ENCODE results near the gene ABCC3. TPM values are rescaled to one million over a fixed set of nuclear protein-coding genes. Genes with fewer than 3 reads are reported as not detected.

Gene ABCC3
- total and polyA plus RNA-seq, 9 of the 15 experiments (the other 6 are each of a cell fraction or from before 2014, with no cell fraction given) = 0.03 to 1.6 (median 0.42) TPM; not detected in 5

GRCh38 chr17:50667259-50668024 is 32.8 kb downstream of the ABCC3 start (continued):
- TF ChIP-seq E2F6 (IDR thresholded peaks at IDR 0.05; ENCODE audit: borderline replicate concordance in 1 of 2, extremely low read depth in 1 of 2, insufficient read depth in 1 of 2, insufficient read length in 1 of 2, low read depth in 1 of 2, low read length in 1 of 2, poor library complexity in 1 of 2, severe bottlenecking in 1 of 2) = no peak
- no peak for TF ChIP-seq TCF3 (CRISPR knock-in tag; IDR thresholded peaks at IDR 0.05)
- TF ChIP-seq MCM7 (IDR thresholded peaks at IDR 0.05) = no peak
- TF ChIP-seq ZNF133 (CRISPR knock-in tag; IDR thresholded peaks at IDR 0.05) = no peak

DNA sequence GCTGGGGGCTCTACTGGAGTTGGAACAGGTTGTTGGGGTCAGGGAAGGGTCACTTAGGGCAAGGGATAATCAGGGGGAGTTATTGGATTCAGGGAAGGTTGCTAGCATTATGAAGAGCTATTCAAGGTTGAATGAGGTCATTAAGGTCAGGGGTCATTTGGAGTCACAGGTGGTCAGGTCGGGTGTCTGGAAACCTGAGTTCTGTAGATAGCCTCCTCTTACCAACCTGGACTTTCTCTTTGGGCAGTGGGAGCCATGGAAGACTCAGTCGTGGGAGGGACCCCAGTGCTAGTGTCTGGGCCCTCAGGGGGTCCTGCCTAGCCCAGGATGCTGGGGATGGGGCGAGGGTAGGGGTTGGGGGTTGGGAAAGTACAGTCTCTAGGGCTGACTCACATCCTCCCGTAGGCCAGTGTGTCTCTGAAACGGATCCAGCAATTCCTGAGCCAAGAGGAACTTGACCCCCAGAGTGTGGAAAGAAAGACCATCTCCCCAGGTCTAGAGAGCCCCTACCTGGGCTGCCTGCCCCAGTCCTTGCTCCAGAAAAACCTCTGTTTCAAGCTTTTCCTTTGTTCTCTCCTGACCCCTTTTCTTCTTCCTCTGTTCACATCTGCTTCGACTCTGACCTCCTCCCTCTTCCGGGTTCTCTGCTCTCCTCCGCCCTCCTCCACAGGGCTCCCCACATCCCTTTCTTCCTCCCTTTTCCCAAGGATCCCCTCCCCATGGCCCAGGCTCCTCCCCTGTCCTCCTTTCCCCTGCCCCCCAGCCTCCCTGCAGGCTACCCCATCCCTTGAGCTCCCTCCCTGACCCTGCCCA is 33.5 kb downstream of the ABCC3 start:
- ChIA-PET POLR2A (interaction anchor here (0.6 kb wide), 1 partner anchor 40 kb away, joined by 3 read pairs; no protein-coding TSS in a partner anchor), CTCF (ENCODE audit: low intra/inter-chr PET ratio) (no interaction called here)
- peaks cover 19 to 22% of the 10 kb centered on the region in 2 experiments for H3K4me1 ChIP-seq (replicated peaks in 1 of 2; ENCODE audit: control insufficient read depth in 2 of 2, insufficient read depth in 2 of 2, low read length in 2 of 2)
- no peaks in the 10 kb centered on the region for H4K20me1 ChIP-seq (replicated peaks; ENCODE audit: control insufficient read depth, insufficient read depth, low read length)
- H3K4me3 ChIP-seq = no peak overlapping the region
- intact Hi-C loops (cut with micrococcal nuclease) = no loop called here
- ATAC-seq (no peak), DNase-seq (ENCODE audit: extremely low read depth in 1 of 4, low spot score in 3 of 4) (no peak), FAIRE-seq (no peak)
- in situ Hi-C loops (cut with MboI) = no loop called here
- no peaks in the 10 kb centered on the region for H3K9me1 ChIP-seq (ENCODE audit: control insufficient read depth, insufficient read depth, low read length)
- TF ChIP-seq NR2C1 (IDR thresholded peaks at IDR 0.05) (peak; percentile 71), NR2C1 (tag; IDR thresholded peaks at IDR 0.05) (peak; percentile 66), ZNF76 (CRISPR knock-in tag; IDR thresholded peaks at IDR 0.05; ENCODE audit: borderline replicate concordance) (no peak), ZBTB7A (IDR thresholded peaks at IDR 0.05; ENCODE audit: borderline replicate concordance, control insufficient read depth, low read depth, low read length) (0 out of 2 replicates have a peak, but pooled peaks have one; percentile 31), NR2C2 (CRISPR knock-in tag; IDR thresholded peaks at IDR 0.05) (no peak), NR2C2 (tag; IDR thresholded peaks at IDR 0.05) (peak; percentile 31; the same call in 1 of the 2 replicates), HMG20A (CRISPR knock-in tag; conservative IDR thresholded peaks at IDR 0.05) (no peak), TRIM24 (IDR thresholded peaks at IDR 0.05) (0 out of 4 replicates have a peak, but pooled peaks of 1 of the 2 experiments have one; percentile 24), ESRRA (IDR thresholded peaks at IDR 0.05; ENCODE audit: borderline replicate concordance, low read depth) (0 out of 2 replicates have a peak, but pooled peaks have one; percentile 55)
- TF ChIP-seq, protein P1, sequence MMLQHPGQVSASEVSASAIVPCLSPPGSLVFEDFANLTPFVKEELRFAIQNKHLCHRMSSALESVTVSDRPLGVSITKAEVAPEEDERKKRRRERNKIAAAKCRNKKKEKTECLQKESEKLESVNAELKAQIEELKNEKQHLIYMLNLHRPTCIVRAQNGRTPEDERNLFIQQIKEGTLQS (IDR thresholded peaks at IDR 0.05) = peak; percentile 56
- TF ChIP-seq, protein P1 (CRISPR knock-in tag; conservative IDR thresholded peaks at IDR 0.05) = no peak
- TF ChIP-seq, protein P2, sequence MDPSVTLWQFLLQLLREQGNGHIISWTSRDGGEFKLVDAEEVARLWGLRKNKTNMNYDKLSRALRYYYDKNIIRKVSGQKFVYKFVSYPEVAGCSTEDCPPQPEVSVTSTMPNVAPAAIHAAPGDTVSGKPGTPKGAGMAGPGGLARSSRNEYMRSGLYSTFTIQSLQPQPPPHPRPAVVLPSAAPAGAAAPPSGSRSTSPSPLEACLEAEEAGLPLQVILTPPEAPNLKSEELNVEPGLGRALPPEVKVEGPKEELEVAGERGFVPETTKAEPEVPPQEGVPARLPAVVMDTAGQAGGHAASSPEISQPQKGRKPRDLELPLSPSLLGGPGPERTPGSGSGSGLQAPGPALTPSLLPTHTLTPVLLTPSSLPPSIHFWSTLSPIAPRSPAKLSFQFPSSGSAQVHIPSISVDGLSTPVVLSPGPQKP (CRISPR knock-in tag; IDR thresholded peaks at IDR 0.05) = no peak
- H3K27me3 ChIP-seq (ENCODE audit: control insufficient read depth in 2 of 2, insufficient read depth in 2 of 2, low read length in 2 of 2) = peaks cover 0 to 4% of the 10 kb centered on the region in 2 experiments; a peak in 1 of 5 replicates
- no peaks in the 10 kb centered on the region for H3K36me3 ChIP-seq (ENCODE audit: control insufficient read depth, insufficient read depth, low read length)
- no peaks in the 10 kb centered on the region for H3K79me2 ChIP-seq (ENCODE audit: control insufficient read depth, insufficient read depth, low read length)
- H2AFZ ChIP-seq (ENCODE audit: low read depth, low read length) = peak overlapping the region; percentile 44; the same call in 1 of the 2 replicates
- WGBS (ENCODE audit: insufficient coverage, low coverage, missing lambda C conversion rate) = 31% methylated on average over 8 of the region's 8 CpGs
- no peak overlapping the region for H3K27ac ChIP-seq (ENCODE audit: extremely low read depth, low read depth, low read length)
- BruUV-seq (replicated peaks) = no TSS peak
- peak overlapping the region in 1 of 2 experiments; percentile 13; a peak in 1 of 4 replicates for H3K9ac ChIP-seq (ENCODE audit: insufficient read depth in 1 of 2, low read depth in 2 of 2, low read length in 2 of 2)
- H3K9me3 ChIP-seq (replicated peaks; ENCODE audit: control insufficient read depth, insufficient read depth, low read depth, low read length) = no peaks in the 10 kb centered on the region
- no peak overlapping the region for H3K4me2 ChIP-seq (ENCODE audit: insufficient read depth, low read length)
